H1 (cell line): Measurements from ENCODE around the gene TBK1. TPM values are rescaled to one million over a fixed set of nuclear protein-coding genes. Genes with fewer than 3 reads are reported as not detected.

Experiments used
- CTCF ChIA-PET: fragments of 300-600 bp; sonication (Branson Sonifier 250); formaldehyde crosslinking; loops from one replicate; lab custom pipeline; 2021; ENCODE audit not compliant: partially characterized antibody; lab: Charles Lee
- POLR2A ChIA-PET: fragments of 300-600 bp; sonication (Branson Sonifier 250); formaldehyde crosslinking; loops from one replicate; lab custom pipeline; 2021; ENCODE audit warnings: inconsistent platforms; ENCODE audit not compliant: partially characterized antibody; lab: Charles Lee
- DNase-seq, 2 experiments: peaks; one replicate each; pipeline versions ENCODE4 v3.0.0 to v3.0.0-alpha.2; 2010 to 2022; ENCODE audit warnings: low spot score in 2 of 2, low read depth in 1 of 2, mixed read lengths in 1 of 2
- FAIRE-seq: peaks from 2 replicates; lab custom pipeline; 2011; peaks lifted over from hg19 to GRCh38; lab: Jason Lieb, UNC
- H2AFZ ChIP-seq: 2 replicates; pipeline ENCODE4 v1.8.1; 2012; ENCODE audit warnings: low read length, inconsistent platforms
- H2AK5ac ChIP-seq: 2 replicates; pipeline ENCODE4 v1.6.1; 2013; ENCODE audit warnings: low read depth, low read length
- H2BK120ac ChIP-seq: replicated peaks from 2 replicates; pipeline ENCODE3; 2013; ENCODE audit warnings: low read depth, low read length, inconsistent platforms
- H2BK12ac ChIP-seq: 2 replicates; pipeline ENCODE4 v1.6.1; 2013; ENCODE audit warnings: low read depth, low read length
- H2BK15ac ChIP-seq: 2 replicates; pipeline ENCODE4 v1.6.1; 2013; ENCODE audit warnings: low read length
- H2BK20ac ChIP-seq: 2 replicates; pipeline ENCODE4 v1.6.1; 2013; ENCODE audit warnings: low read length
- H2BK5ac ChIP-seq: 2 replicates; pipeline ENCODE4 v1.6.1; 2013; ENCODE audit warnings: low read depth, low read length
- H3K14ac ChIP-seq: 2 replicates; pipeline ENCODE4 v1.6.1; 2013; ENCODE audit warnings: inconsistent platforms; ENCODE audit not compliant: insufficient read length
- H3K18ac ChIP-seq: 2 replicates; pipeline ENCODE4 v1.6.1; 2013; ENCODE audit warnings: low read length; ENCODE audit errors: extremely low read depth
- H3K23ac ChIP-seq: 2 replicates; pipeline ENCODE4 v1.6.1; 2013; ENCODE audit warnings: inconsistent platforms; ENCODE audit not compliant: insufficient read length
- H3K23me2 ChIP-seq: 2 replicates; pipeline ENCODE4 v1.6.1; 2013; ENCODE audit warnings: low read depth, low read length
- H3K27ac ChIP-seq: 2 replicates; pipeline ENCODE4 v1.6.1; 2011; ENCODE audit warnings: low read depth, low read length, inconsistent platforms
- H3K27me3 ChIP-seq, 4 experiments: replicated peaks in 1 of 4; 1 replicate in 1 of 4; 2 replicates in 3 of 4; pipeline versions ENCODE4 v1.6.1 to v1.8.1; 2011 to 2013; ENCODE audit warnings: low read length in 3 of 4, mild to moderate bottlenecking in 3 of 4, inconsistent platforms in 2 of 4, mixed read lengths in 2 of 4, moderate library complexity in 1 of 4; ENCODE audit not compliant: control insufficient read depth in 3 of 4, insufficient read depth in 3 of 4; ENCODE audit errors: extremely low read depth in 1 of 4
- H3K36me3 ChIP-seq, 4 experiments: 2 replicates each; pipeline versions ENCODE4 v1.6.1 to v1.8.1; 2011 to 2013; ENCODE audit warnings: mild to moderate bottlenecking in 4 of 4, low read length in 3 of 4, moderate library complexity in 2 of 4, control low read depth in 1 of 4, inconsistent platforms in 1 of 4; ENCODE audit not compliant: insufficient read depth in 4 of 4, control insufficient read depth in 2 of 4
- H3K4ac ChIP-seq: replicated peaks from 2 replicates; pipeline ENCODE3; 2013; ENCODE audit warnings: low read length, low read depth, mixed read lengths, inconsistent platforms; ENCODE audit not compliant: insufficient read length
- H3K4me1 ChIP-seq, 4 experiments: replicated peaks in 1 of 4; 1 replicate in 1 of 4; 2 replicates in 3 of 4; pipeline versions ENCODE4 v1.6.1 to v1.8.1; 2011 to 2013; ENCODE audit warnings: low read length in 3 of 4, inconsistent platforms in 2 of 4, mixed read lengths in 1 of 4; ENCODE audit not compliant: insufficient read depth in 4 of 4, control insufficient read depth in 3 of 4
- H3K4me2 ChIP-seq, 2 experiments: 2 replicates each; pipeline versions ENCODE4 v1.6.1 to v1.8.1; 2011 to 2013; ENCODE audit warnings: low read depth in 2 of 2, low read length in 2 of 2, control low read depth in 1 of 2, inconsistent platforms in 1 of 2, mild to moderate bottlenecking in 1 of 2; ENCODE audit not compliant: insufficient read depth in 1 of 2
- H3K4me3 ChIP-seq, 4 experiments: fragments of 200-600, 300-600 bp in 1 of 4; sonication (generic), shearing (Covaris generic), sonication (Bioruptor Twin) in 1 of 4; 2 replicates each; pipeline versions ENCODE4 v1.5.1 to v1.8.1; 2011 to 2016; ENCODE audit warnings: low read length in 4 of 4, low read depth in 3 of 4, control low read depth in 2 of 4, inconsistent platforms in 2 of 4, mild to moderate bottlenecking in 2 of 4, mixed read lengths in 1 of 4, moderate library complexity in 1 of 4; ENCODE audit not compliant: insufficient read depth in 2 of 4; ENCODE audit errors: extremely low read depth in 1 of 4
- H3K56ac ChIP-seq: replicated peaks from 2 replicates; pipeline ENCODE3; 2013; ENCODE audit warnings: low read depth, mild to moderate bottlenecking, mixed read lengths, low read length, inconsistent platforms; ENCODE audit not compliant: insufficient read length
- H3K79me1 ChIP-seq: 2 replicates; pipeline ENCODE4 v1.6.1; 2013; ENCODE audit warnings: low read depth, low read length, control low read depth
- H3K79me2 ChIP-seq, 2 experiments: 2 replicates each; pipeline versions ENCODE4 v1.6.1 to v1.8.1; 2012 to 2013; ENCODE audit warnings: low read length in 2 of 2, mild to moderate bottlenecking in 2 of 2, inconsistent platforms in 1 of 2; ENCODE audit not compliant: insufficient read depth in 2 of 2, control insufficient read depth in 1 of 2
- H3K9ac ChIP-seq, 4 experiments: replicated peaks in 1 of 4; 1 replicate in 1 of 4; 2 replicates in 3 of 4; pipeline versions ENCODE4 v1.6.1 to v1.8.1; 2011 to 2013; ENCODE audit warnings: low read depth in 3 of 4, low read length in 3 of 4, control low read depth in 2 of 4, mild to moderate bottlenecking in 2 of 4, moderate library complexity in 2 of 4, inconsistent platforms in 1 of 4; ENCODE audit errors: extremely low read depth in 1 of 4
- H3K9me3 ChIP-seq, 2 experiments: 2 replicates each; pipeline versions ENCODE4 v1.6.1 to v1.8.1; 2012 to 2013; ENCODE audit warnings: mild to moderate bottlenecking in 2 of 2, moderate library complexity in 2 of 2, control low read depth in 1 of 2, inconsistent platforms in 1 of 2, low read depth in 1 of 2, low read length in 1 of 2, mixed read lengths in 1 of 2; ENCODE audit not compliant: insufficient read depth in 2 of 2
- H4K20me1 ChIP-seq, 2 experiments: replicated peaks in 1 of 2; 2 replicates each; pipeline versions ENCODE3 to v1.8.1; 2011 to 2013; ENCODE audit warnings: inconsistent platforms in 2 of 2, low read length in 2 of 2, mild to moderate bottlenecking in 1 of 2; ENCODE audit not compliant: insufficient read depth in 2 of 2, control insufficient read depth in 1 of 2
- H4K5ac ChIP-seq: 2 replicates; pipeline ENCODE4 v1.6.1; 2013; ENCODE audit warnings: low read length, low read depth, mixed read lengths, inconsistent platforms; ENCODE audit not compliant: insufficient read length
- H4K8ac ChIP-seq: 2 replicates; pipeline ENCODE4 v1.8.0; 2013; ENCODE audit warnings: mild to moderate bottlenecking, moderate library complexity, low read length, inconsistent platforms; ENCODE audit not compliant: insufficient read depth; ENCODE audit errors: extremely low read depth
- H4K91ac ChIP-seq: replicated peaks from 2 replicates; pipeline ENCODE3; 2013; ENCODE audit warnings: low read length, mixed read lengths, inconsistent platforms; ENCODE audit not compliant: insufficient read length
- BACH1 ChIP-seq: IDR thresholded peaks from 2 replicates; pipeline ENCODE4 v1.6.1; 2012; ENCODE audit warnings: low read length, improper control_type of control experiment
- MAFK ChIP-seq: IDR thresholded peaks from 2 replicates; pipeline ENCODE4 v1.6.1; 2012; ENCODE audit warnings: low read depth, mild to moderate bottlenecking, improper control_type of control experiment, low read length
- WGBS, 2 experiments: shearing (Covaris generic) in 1 of 2; methylation state at CpG; one replicate each; pipeline versions ENCODE4 v1.1.6 to v1.1.7; 2013 to 2015; ENCODE audit warnings: low lambda C conversion rate in 2 of 2, mixed read lengths in 2 of 2, inconsistent platforms in 1 of 2, low coverage in 1 of 2, missing lambda C conversion rate in 1 of 2; ENCODE audit not compliant: insufficient replicate concordance in 2 of 2, insufficient coverage in 1 of 2, insufficient read length in 1 of 2; ENCODE audit errors: extremely low coverage in 1 of 2, missing lambda C conversion rate in 1 of 2; 5-methylcytosine and 5-hydroxymethylcytosine counted together
- polyA plus RNA-seq, 7 experiments: library from polyadenylated mRNA; depleted of rRNA in 3 of 7; stranded (reverse) in 5 of 7; unstranded in 2 of 7; fragments of >200 nt in 5 of 7; fragments of 200-250 nt in 2 of 7; gene quantifications; 1 replicate in 5 of 7; 2 replicates in 1 of 7; 4 replicates in 1 of 7; pipeline versions ENCODE4 v1.2.1 to v1.2.3, GENCODE V29; 2011 to 2013; ENCODE audit warnings: missing spikeins in 2 of 7, mixed read lengths in 2 of 7
- total RNA-seq: library from RNA; stranded (reverse); fragmentation: NEBNext Ultra II Directional; extraction: Animal tissue kit (Norgen Biotek cat#: 25700); gene quantifications from 2 replicates; pipeline ENCODE4 v1.2.1, GENCODE V29; 2021
- TF ChIP-seq, protein P1 (sequence below): IDR thresholded peaks from 2 replicates; pipeline ENCODE4 v1.6.1; 2012; ENCODE audit warnings: low read length, inconsistent platforms

Gene TBK1
- total and polyA plus RNA-seq, 2 of the 8 experiments (the other 6 are each of a cell fraction or from before 2014, with no cell fraction given) = 5.3 to 20.4 TPM

DNA sequence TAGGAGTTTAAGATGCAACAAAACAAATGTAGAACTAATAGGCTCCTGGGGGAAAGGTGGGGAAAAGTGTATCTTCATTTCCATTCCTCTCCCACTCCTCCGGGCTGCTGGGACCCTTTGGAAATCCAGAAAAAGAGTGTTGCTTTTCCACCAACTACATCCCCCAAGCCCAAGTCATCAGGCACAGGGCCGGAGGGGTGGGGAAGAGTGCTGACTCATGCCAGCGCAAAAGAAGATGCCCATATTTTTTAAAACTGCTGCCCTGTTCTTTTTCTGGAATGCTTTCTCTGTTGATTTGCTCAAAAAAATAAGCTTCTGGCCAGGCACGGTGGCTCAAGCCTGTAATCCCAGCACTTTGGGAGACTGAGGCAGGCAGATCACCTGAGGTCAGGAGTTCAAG lies 70.9 kb downstream of the TBK1 start:
- Histone ChIP-seq H3K79me1 (no peaks in the 10 kb centered on the region), H3K4ac (no peak overlapping the region), H3K27me3 (no peaks in the 10 kb centered on the region), H3K9ac (no peak overlapping the region), H2AFZ (0 out of 2 replicates have a peak overlapping the region, but pooled peaks have one; percentile 45), H2BK20ac (peak overlapping the region; percentile 53; the same call in 1 of the 2 replicates), H3K4me2 (0 out of 4 replicates have a peak overlapping the region, but pooled peaks of 1 of the 2 experiments have one; percentile 34), H2BK15ac (no peak overlapping the region), H4K20me1 (no peaks in the 10 kb centered on the region), H3K9me3 (no peaks in the 10 kb centered on the region), H2BK5ac (peak overlapping the region; percentile 95; the same call in 1 of the 2 replicates), H4K8ac (no peak overlapping the region), H3K79me2 (no peaks in the 10 kb centered on the region), H3K4me3 (no peak overlapping the region), H4K91ac (peak overlapping the region; percentile 34), H2BK12ac (no peak overlapping the region), H3K14ac (no peak overlapping the region), H4K5ac (no peak overlapping the region), H3K36me3 (no peaks in the 10 kb centered on the region), H3K4me1 (peaks cover 0 to 12% (median 10%) of the 10 kb centered on the region in 4 experiments; a peak in 6 of 7 replicates), H3K27ac (peak overlapping the region; percentile 52; the same call in 1 of the 2 replicates), H2AK5ac (no peak overlapping the region), H3K56ac (no peak overlapping the region), H3K23ac (no peak overlapping the region), H3K18ac (0 out of 2 replicates have a peak overlapping the region, but pooled peaks have one; percentile 75), H2BK120ac (peak overlapping the region; percentile 75), H3K23me2 (no peaks in the 10 kb centered on the region)
- DNase-seq = no peak
- TF ChIP-seq, protein P1, sequence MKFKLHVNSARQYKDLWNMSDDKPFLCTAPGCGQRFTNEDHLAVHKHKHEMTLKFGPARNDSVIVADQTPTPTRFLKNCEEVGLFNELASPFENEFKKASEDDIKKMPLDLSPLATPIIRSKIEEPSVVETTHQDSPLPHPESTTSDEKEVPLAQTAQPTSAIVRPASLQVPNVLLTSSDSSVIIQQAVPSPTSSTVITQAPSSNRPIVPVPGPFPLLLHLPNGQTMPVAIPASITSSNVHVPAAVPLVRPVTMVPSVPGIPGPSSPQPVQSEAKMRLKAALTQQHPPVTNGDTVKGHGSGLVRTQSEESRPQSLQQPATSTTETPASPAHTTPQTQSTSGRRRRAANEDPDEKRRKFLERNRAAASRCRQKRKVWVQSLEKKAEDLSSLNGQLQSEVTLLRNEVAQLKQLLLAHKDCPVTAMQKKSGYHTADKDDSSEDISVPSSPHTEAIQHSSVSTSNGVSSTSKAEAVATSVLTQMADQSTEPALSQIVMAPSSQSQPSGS = no peak
- TF ChIP-seq MAFK = peak; percentile 61; the same call in 1 of the 2 replicates
- peak; percentile 81 for TF ChIP-seq BACH1
- WGBS, 2 experiments = 66% methylated on average over 4 of the region's 4 CpGs; no CpG with 5 or more reads in 1 of the 2 experiments
- CTCF ChIA-PET = interaction anchor here (0.6 to 3.8 kb wide), 5 partner anchors 7 to 161 kb away, joined by 3 to 24 read pairs (median 4); no protein-coding TSS in a partner anchor
- POLR2A ChIA-PET = interaction anchor here (1.3 to 1.4 kb wide), 3 partner anchors 9 to 19 kb away, joined by 3 to 4 read pairs (median 3); no protein-coding TSS in a partner anchor
- no peak for FAIRE-seq
